ENCODE measurements around the gene SGIP1. TPM values are rescaled to one million over a fixed set of nuclear protein-coding genes. Genes with fewer than 3 reads are reported as not detected.

The SGIP1 gene
- total RNA-seq, 4 donors from 2014 or later: 0.10 to 2.8 (median 0.66) TPM

DNA sequence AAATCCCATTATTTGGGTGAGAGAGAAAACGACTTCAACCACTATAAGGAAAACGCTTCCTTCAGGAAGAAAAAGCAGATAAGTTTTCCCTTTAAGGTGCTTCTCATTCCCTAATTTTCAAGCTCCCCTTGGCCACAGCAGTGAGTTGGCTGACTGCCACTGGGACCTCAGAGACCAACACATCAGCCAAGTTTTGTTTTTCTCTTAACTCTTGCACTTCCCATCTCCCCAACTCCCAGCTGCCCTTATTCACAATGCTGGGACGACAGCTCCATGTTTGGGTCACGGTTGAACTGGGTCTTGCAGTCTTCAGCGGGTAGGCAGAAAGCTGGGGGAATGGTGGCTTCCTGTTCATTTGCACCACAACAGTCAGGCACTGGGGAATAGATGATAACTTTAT is 18.9 kb downstream of the SGIP1 start:
- 60% methylated on average over 5 of the region's 5 CpGs for WGBS
- Histone ChIP-seq H3K9me3 (no peaks in the 10 kb centered on the region), H3K36me3 (no peaks in the 10 kb centered on the region), H3K4me3 (no peak overlapping the region), H3K4me1 (no peaks in the 10 kb centered on the region), H3K27ac (no peak overlapping the region), H3K27me3 (no peaks in the 10 kb centered on the region)
- TF ChIP-seq EP300 (IDR thresholded peaks at IDR 0.05): no peak
- TF ChIP-seq, protein P1, sequence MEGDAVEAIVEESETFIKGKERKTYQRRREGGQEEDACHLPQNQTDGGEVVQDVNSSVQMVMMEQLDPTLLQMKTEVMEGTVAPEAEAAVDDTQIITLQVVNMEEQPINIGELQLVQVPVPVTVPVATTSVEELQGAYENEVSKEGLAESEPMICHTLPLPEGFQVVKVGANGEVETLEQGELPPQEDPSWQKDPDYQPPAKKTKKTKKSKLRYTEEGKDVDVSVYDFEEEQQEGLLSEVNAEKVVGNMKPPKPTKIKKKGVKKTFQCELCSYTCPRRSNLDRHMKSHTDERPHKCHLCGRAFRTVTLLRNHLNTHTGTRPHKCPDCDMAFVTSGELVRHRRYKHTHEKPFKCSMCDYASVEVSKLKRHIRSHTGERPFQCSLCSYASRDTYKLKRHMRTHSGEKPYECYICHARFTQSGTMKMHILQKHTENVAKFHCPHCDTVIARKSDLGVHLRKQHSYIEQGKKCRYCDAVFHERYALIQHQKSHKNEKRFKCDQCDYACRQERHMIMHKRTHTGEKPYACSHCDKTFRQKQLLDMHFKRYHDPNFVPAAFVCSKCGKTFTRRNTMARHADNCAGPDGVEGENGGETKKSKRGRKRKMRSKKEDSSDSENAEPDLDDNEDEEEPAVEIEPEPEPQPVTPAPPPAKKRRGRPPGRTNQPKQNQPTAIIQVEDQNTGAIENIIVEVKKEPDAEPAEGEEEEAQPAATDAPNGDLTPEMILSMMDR (IDR thresholded peaks at IDR 0.05): no peak
- no peak for TF ChIP-seq POLR2AphosphoS5 (IDR thresholded peaks at IDR 0.05)
- no peak for TF ChIP-seq POLR2A (IDR thresholded peaks at IDR 0.05)
- DNase-seq (ENCODE audit: low spot score in 2 of 2): no peak

DNA sequence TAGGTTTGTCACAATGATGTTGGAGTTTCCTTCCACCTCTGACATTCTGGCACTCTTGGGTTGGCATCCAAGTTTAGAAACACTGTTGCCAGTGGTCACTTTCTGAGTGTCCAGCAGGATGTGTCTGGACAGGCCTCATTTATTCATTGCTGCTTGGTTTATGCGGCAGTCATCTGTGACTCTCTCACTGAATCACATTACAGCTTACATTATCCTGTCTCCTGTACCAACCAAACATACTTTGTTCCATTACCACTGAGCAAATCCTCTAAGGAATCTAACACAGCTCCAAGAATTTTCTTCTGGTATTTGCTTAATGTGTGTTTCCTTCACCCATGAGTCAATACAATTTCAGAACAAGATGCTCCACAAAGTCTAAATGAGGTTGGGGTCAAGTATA is 19.9 kb downstream of the SGIP1 start:
- no peak overlapping the region for H3K27ac ChIP-seq
- no peaks in the 10 kb centered on the region for H3K27me3 ChIP-seq
- H3K9me3 ChIP-seq: no peaks in the 10 kb centered on the region
- no peak overlapping the region for H3K4me3 ChIP-seq
- H3K36me3 ChIP-seq: no peaks in the 10 kb centered on the region
- no peak for TF ChIP-seq POLR2A (IDR thresholded peaks at IDR 0.05)
- no peak for TF ChIP-seq POLR2AphosphoS5 (IDR thresholded peaks at IDR 0.05)
- no peak for TF ChIP-seq EP300 (IDR thresholded peaks at IDR 0.05)
- TF ChIP-seq, protein P1 (IDR thresholded peaks at IDR 0.05): no peak
- 91% methylated on average over 1 of the region's 1 CpG for WGBS
- no peaks in the 10 kb centered on the region for H3K4me1 ChIP-seq
- no peak for DNase-seq (ENCODE audit: low spot score in 2 of 2)

DNA sequence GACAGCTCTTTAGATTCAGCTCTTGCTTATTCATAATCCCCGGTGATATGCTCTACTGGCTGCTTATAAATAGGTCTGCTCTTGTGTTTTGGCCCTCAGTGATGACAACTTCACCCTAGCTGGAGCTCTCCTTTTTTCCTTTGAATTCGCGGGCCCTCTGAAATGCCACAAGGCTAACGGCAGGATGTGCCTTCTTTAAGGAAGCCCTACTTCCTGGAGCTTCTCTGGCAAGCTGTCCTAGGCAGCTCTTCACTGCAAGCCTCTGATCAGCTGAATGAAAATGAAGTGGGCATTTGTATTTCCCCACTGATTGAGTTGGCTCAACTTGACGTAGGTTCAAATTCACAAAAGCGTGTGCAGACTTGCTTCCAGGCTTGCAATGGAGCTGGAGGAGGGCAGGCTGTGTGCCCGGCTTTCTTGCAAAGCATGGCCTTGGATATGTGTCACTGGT is 22.2 kb downstream of the SGIP1 start:
- H3K4me1 ChIP-seq: no peaks in the 10 kb centered on the region
- H3K4me3 ChIP-seq: no peak overlapping the region
- 59% methylated on average over 7 of the region's 7 CpGs for whole genome bisulfite sequencing
- no peaks in the 10 kb centered on the region for H3K27me3 ChIP-seq
- TF ChIP-seq POLR2A (IDR thresholded peaks at IDR 0.05) (no peak), EP300 (IDR thresholded peaks at IDR 0.05) (no peak), POLR2AphosphoS5 (IDR thresholded peaks at IDR 0.05) (no peak)
- TF ChIP-seq, protein P1 (IDR thresholded peaks at IDR 0.05): no peak
- H3K27ac ChIP-seq: no peak overlapping the region
- no peak for DNase-seq (ENCODE audit: low spot score in 2 of 2)
- no peaks in the 10 kb centered on the region for H3K9me3 ChIP-seq
- H3K36me3 ChIP-seq: no peaks in the 10 kb centered on the region

DNA sequence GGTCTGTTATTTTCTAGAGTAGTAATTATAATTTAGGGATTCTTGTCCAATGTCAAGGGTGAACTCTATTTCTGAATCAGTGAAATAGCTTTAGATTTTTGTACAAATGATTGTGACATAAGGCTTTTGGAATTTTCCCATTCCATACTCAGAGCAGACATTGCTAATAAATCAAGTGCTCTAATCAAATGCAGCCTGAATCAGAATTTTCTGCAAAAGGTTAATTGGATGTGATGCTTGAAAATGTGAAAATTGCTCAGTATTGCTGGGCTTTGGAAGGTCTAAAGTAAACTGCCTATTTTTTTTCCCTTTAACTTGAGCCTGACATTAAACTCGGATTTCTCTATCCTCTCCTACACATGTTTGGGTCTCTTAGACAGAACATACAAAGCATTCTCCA is 23.2 kb downstream of the SGIP1 start:
- no peak overlapping the region for H3K4me3 ChIP-seq
- TF ChIP-seq, protein P1 (IDR thresholded peaks at IDR 0.05): no peak
- TF ChIP-seq POLR2AphosphoS5 (IDR thresholded peaks at IDR 0.05) (no peak), POLR2A (IDR thresholded peaks at IDR 0.05) (no peak), EP300 (IDR thresholded peaks at IDR 0.05) (no peak)
- H3K36me3 ChIP-seq: no peaks in the 10 kb centered on the region
- 54% methylated on average over 1 of the region's 1 CpG for WGBS
- no peaks in the 10 kb centered on the region for H3K9me3 ChIP-seq
- no peaks in the 10 kb centered on the region for H3K4me1 ChIP-seq
- H3K27ac ChIP-seq: no peak overlapping the region
- no peaks in the 10 kb centered on the region for H3K27me3 ChIP-seq
- DNase-seq (ENCODE audit: low spot score in 2 of 2): no peak

DNA sequence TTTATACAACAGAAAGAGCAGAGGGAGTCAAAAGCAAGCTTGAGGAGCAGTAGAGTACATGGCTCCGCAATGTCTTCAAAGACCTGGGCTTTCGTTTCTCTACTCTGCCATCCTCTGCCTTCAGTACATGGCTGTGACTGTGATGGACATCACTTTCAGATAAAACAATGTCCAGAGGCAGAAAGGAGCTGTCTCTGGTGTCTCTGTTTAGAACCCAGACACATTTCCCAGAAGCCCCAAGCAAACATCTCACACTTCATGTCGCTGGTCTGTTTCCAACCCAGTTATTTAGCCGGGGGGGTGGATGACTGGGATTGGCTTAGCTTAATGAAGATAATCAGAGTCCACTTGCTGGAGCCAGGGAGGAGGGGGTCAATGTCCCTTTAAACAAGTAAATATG is 25.6 kb downstream of the SGIP1 start:
- no peaks in the 10 kb centered on the region for H3K9me3 ChIP-seq
- WGBS: 84% methylated on average over 4 of the region's 4 CpGs
- no peak for TF ChIP-seq EP300 (IDR thresholded peaks at IDR 0.05)
- TF ChIP-seq, protein P1 (IDR thresholded peaks at IDR 0.05): no peak
- TF ChIP-seq POLR2A (IDR thresholded peaks at IDR 0.05): no peak
- no peak for TF ChIP-seq POLR2AphosphoS5 (IDR thresholded peaks at IDR 0.05)
- H3K27ac ChIP-seq: no peak overlapping the region
- H3K27me3 ChIP-seq: no peaks in the 10 kb centered on the region
- H3K4me3 ChIP-seq: no peak overlapping the region
- no peak for DNase-seq (ENCODE audit: low spot score in 2 of 2)
- peaks cover 10% of the 10 kb centered on the region for H3K4me1 ChIP-seq
- H3K36me3 ChIP-seq: no peaks in the 10 kb centered on the region
